ENCODE results near the gene BCL2L2.
"Not testable (repeated sequence)": the region's sequence is repeated elsewhere in the genome, so short reads cannot be mapped to it uniquely, and the experiment has no call there.

Gene BCL2L2

DNA sequence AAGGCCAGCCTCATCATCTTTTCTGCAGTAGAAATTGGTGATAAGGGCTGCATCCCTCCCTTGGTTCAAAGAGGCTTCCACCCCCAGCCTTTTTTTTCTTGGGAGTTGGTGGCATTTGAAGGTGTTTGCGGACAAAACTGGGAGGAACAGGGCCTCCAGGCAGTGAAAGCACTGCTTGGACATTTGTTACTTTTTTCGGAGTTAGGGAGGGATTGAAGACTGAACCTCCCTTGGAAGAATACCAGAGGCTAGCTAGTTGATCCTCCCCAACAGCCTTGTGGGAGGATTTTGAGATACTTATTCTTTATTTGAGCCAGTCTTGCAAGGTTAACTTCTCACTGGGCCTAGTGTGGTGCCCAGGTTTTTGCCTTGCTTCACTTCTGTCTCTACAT lies 17.8 kb downstream of the BCL2L2 start:
- DNase-seq (ENCODE audit: low read depth), result no peak

DNA sequence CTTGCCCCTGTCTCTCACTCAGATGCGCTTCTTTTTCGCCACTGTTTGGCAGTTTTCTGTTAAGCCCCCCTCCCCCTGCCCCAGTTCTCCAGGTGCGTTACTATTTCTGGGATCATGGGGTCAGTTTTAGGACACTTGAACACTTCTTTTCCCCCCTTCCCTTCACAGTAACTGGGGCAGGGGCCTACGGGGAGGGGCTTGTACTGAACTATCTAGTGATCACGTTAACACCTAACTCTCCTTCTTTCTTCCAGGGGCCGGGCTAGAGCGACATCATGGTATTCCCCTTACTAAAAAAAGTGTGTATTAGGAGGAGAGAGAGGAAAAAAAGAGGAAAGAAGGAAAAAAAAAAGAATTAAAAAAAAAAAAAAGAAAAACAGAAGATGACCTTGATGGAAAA lies 18.4 kb downstream of the BCL2L2 start:
- DNase-seq (ENCODE audit: low read depth), result no peak

DNA sequence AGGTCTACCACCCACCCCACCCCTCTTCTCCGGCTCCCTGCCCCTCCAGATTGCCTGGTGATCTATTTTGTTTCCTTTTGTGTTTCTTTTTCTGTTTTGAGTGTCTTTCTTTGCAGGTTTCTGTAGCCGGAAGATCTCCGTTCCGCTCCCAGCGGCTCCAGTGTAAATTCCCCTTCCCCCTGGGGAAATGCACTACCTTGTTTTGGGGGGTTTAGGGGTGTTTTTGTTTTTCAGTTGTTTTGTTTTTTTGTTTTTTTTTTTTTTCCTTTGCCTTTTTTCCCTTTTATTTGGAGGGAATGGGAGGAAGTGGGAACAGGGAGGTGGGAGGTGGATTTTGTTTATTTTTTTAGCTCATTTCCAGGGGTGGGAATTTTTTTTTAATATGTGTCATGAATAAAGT lies 19.1 kb downstream of the BCL2L2 start:
- DNase-seq (ENCODE audit: low read depth), result not testable (repeated sequence)

DNA sequence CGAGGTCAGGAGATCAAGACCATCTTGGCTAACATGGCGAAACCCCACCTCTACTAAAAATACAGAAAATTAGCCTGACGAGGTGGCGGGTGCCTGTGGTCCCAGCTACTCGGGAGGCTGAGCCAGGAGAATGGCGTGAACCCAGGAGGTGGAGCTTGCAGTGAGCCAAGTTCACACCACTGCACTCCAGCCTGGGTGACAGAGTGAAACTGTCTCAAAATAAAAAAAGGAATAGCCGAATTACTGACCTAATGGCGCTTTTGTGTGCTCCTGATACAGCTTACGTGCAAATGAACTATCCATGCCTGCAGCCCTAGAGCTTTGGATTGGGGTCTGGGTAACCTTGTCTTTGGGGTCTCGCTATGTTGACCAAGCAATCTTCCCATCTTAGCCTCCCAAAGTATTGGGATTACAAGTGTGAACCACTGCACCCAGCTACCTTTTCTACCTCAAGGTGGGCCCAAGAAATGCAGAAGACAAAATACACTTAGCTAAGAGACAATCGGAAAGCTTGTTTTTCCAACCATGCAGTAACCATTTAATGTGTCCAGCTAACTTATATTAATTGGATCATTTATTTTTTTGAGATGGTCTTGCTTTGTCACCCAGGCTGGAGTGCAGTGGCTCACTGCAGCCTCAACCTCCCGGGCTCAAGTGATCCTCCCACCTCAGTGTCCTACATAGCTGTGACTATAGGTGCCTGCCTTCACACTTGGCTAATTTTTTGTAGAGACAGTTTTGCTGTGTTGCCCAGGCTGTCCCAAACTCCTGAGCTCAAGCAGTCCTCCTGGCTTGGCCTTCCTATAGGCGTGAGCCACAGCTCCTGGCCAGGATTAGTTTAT lies 20.1 kb downstream of the BCL2L2 start:
- no peak for DNase-seq (ENCODE audit: low read depth)

DNA sequence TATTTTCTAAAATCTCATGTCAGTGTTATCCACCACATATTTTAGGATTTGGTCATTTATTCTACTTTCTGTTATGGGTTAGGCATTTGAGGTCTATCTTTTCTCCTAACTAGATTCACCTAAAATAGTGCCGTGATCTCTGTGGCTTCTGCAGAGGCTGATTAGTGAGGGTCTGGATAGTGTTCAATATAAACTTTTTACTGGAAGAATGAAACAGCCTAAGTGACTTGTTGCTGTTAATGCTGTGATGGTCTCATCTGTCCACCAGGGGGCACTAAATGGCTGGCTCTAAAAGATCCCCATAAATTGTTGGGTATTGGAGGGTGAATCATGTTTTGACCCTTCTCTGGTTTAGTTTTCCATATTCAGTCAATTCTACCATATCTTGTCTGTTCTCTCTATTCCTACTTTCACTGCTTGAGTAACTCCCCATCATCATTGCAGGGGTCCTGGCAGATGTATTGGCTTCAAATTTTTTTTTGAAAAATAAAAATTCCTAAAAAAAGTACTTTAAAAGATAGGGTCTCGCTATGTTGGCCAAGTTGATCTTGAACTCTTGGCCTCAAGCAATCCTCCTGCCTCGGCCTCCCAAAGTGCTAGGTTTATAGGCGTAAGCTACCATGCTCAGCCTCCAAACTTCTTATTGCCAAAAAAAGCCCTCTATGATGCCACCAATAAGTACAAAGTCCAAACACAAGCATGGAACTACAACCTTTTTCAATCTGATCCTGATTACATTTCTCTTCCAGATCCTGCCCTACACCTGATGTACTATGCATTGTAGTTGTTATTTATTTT lies 21.5 kb downstream of the BCL2L2 start:
- DNase-seq (ENCODE audit: low read depth), result no peak

DNA sequence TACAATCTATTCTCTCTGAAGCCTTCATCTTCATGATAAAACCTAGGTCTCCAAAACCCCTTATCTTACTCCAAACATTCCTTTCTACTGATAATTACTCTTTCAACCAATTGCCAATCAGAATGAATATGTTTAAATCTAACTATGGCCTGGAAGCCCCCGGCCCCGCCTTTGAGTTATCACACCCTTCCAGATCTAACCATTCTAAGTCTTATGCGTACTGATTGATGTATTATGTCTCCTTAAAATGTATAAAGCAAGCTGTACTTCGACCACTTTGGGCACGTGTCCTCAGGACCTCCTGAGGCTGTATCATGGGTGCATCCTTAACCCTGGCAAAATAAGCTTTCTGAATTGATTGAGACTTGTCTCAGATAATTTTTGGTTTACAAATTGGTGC lies 29.0 kb downstream of the BCL2L2 start:
- no peak for DNase-seq (ENCODE audit: low read depth)

DNA sequence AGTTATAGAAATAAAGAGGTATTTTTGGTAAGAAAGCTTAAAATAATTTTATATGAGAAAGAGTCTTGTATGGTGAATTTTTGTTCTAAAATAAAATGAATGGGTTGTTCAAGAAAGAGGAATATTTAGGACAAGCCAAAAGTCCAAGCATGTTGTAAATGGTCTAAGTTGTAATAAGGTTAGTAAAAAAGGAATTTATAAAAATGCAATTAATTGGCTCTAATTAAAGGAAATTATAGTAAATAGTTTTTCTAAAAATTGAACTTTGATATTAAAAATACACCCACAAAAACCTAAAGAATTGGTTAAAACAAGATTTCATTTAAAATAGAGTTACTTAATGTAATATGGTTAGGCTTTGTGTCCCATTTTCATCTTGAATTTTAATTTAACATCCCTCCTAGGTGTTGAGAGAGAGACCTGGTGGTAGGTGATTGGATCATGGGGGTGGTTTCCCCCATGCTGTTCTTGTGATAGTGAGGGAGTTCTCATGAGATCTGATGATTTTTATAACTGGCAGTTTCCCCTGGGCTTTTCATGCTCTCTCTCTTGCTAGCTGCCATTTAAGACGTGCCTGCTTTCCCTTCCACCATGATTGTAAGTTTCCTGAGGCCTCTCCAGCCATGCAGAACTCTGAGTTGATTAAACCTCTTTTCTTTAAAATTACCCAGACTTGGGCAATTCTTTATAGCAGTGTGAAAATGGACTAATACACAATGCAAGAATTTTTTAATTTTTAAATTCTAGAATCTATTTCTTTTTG lies 33.1 kb downstream of the BCL2L2 start:
- no peak for DNase-seq (ENCODE audit: low read depth)

DNA sequence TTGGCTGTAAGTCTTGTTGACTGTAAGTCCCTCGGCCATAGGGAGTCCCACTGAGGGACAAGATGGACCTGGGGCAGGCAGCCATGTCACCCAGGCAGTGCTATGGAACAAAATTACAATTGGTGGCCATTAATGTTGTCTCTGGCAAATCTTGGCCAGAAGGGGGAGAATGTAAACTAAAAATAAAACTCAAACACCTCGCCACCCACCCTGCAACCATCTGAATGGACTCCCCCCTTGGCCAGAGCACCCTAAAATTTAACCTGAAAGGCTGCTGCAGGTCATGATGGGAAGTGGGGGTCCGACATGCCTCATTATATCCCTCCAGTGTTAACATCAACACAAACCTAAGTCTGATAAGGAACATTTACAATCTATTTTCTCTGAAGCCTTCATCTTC lies 37.8 kb downstream of the BCL2L2 start:
- no peak for DNase-seq (ENCODE audit: low read depth)

DNA sequence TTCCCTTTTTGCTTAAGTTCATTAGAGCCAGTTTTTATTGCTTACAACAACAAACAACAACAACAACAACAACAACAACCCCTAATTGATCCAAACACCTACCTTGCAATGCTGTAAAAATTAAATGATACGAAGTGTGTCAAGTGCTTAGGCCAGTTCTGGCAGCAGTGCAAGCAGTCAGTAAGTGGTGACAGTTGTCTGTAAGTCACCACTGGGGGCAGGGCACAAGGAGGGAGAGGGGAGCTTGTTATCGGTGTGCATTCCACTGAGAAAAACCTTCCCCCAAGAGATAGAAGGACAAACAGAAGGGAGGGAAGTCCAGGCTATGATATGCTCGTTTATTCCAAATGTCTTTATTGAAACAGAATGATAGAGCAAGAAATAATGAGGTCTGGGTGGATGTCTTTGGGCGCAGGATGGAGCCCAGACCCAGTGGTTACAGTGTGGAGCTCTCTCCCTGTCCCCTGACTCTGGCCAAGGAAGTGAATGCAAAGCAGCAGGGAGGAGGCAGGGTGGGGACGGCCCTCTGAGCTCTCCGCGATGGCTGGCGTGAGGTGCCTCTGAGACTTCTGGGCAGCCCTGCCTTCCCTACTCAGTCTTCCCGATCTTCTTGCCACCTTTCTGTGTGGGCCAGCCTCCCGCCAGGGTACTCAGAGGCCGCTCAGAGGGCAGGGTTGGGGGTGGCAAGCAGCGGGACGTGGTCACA lies 39.5 kb downstream of the BCL2L2 start:
- no peak for DNase-seq (ENCODE audit: low read depth)

DNA sequence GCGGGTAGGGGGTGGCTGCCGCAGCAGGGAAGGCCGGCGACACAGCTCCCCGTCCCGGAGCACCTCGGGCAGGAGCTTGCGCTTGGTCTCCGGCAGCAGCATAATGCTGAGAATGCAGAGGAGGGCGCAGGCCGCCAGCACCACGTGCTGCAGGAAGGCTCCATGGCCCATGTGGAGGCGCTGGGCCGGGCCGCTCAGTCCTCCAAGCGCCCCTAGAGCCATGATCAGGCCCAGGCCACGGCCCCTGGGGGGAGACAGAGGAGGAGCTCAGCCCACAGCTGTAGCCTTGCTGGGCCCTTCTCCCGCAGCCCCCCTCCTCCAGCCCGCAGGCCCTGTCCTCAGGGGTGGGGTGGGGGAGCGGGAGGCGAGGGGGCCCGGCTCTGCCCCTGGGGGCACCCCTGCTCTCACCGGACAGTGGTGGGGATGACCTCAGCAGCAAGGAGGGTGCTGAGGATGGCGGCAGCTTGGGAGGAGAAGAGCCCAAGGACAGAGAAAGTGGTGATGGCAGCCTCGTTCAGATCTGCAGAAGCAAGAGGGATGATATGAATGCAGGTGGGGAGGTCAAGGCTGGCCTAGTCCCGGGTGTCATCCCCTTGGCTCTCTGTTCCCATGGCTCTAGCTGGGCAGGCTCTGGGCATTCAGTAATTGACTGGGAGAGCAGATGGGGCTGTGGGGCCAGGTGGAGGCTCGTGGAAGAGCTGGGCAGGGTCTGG lies 40.2 kb downstream of the BCL2L2 start:
- DNase-seq (ENCODE audit: low read depth), result no peak

DNA sequence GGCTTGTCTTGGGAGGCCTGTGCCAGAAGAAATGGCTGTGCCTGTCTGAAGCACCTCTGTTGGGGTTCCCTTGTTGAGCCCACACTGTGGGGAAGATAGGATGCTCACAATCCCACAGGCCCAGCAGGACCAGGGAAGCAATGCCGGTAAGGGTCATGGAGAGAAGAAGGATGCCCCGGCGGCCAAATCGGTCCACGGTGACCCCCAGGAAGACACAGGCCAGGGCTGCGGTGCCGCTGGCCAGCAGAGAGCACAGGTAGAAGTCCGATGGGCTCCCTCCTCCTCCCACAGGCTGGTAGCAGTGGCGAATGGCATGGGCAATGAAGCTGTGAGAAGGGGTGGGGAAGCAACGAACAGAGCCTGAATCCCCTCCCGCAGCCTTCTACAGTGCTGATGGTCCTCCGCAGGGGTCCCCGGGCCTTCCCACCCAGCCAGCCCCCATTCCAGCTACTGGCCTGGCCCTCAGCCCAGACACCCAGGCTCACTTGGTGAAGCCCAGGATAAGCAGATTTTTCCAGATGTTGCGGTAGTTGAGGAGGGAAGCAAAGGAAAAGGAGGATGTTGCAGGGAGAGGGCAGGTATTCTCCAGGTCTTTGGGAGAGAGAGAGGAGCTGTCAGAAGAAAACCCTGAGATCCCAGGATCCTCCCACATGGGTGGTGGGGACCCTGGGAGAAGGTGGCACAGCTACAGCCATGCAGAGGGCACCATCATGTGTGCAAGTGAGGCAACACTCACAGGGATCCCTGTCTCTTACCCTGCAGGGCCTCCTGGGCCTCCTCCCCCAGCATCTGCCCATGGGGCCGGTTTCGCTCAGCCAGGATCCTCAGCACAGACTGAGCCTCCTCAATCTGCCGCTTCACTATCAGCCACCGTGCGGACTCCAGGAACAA lies 41.0 kb downstream of the BCL2L2 start:
- DNase-seq (ENCODE audit: low read depth), result no peak

DNA sequence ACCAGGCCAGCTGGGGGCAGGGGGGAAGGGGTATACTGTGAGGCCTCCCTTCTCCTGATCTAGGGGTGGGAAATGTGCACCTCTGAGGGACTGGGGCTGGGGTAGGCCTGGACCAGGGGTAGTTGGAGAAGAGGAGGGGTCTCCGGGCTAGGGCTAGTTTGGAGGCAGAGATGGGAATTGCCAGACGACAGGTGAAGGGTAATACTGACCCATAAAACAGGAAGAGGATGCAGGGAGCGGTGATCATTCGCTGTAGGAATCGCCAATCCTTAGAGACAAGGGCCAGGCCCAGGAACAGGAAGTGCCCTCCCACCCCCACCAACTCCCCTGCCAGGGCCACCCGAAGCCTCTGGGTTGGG lies 41.6 kb downstream of the BCL2L2 start:
- DNase-seq (ENCODE audit: low read depth), result no peak

DNA sequence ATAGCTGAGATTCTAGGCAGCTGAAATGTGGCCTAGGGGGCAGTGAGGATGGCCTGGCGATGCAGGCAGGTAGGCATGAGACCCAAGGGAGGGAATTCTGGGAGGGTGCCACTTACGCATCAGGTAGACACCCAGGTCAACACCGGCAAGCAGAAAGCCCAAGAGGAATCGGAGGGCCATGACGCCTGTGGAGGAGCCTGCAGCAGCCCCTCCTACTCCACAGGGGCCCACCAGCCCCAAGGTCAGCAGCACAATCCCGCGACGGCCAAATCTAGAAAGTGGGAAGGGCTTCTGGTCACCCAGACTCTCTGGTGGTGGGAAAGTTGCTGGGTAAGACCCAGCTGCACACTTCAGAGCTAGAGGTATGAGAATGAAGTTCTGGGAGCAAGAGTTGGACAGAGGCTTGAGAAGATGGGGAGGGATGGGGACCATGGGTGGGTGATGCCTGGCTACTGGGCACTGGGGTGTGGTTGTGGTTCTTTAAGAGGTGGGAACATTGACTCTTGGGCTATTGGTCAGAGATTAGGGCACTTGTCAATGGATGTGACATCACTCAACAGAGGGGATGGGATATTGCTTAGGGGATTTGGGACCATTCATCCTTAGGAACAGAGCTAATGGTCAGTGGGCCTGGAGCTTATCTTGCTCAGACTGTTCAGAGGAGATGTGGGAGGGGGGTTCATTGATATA lies 42.7 kb downstream of the BCL2L2 start:
- DNase-seq (ENCODE audit: low read depth), result no peak

DNA sequence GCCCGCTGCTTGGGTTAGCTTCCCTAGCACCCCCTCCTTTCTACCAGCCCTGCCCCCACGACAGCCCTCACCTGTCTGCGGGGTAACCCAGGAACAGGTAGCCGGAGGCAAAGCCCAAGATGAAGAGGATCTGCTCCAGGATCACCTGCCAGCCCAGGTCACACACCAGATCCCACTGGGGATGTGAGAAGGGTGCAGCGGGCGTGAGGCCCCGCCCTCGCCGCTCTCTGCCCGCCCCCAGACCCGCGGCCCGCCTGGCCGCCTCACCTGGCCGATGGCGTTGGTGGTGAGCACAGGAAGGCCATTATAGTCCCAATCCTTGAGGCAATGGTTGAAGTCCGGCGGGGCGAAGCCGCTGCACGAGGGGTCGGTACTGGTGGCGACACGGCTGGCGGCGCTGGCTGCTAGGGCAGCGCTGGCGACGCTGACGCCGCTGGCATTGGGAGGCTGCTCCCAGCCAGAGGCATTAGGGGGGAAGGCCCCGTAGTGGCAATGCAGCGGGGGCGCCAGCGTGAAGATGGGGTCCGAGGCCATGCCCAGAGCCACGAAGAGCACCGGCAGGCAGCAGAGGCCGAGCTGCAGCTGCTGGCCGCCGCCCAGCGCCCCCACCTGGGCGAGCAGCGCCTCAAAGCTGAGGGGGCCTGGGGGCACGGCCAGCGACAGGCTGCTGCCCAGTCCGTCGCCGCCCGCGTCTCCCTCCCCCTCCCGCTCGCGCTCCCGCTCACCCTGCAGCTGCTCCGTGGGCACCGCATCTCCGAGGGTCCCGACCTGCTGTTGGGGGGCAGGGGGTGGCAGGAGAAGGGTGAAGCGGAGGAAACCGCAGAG lies 45.3 kb downstream of the BCL2L2 start:
- no peak for DNase-seq (ENCODE audit: low read depth)

DNA sequence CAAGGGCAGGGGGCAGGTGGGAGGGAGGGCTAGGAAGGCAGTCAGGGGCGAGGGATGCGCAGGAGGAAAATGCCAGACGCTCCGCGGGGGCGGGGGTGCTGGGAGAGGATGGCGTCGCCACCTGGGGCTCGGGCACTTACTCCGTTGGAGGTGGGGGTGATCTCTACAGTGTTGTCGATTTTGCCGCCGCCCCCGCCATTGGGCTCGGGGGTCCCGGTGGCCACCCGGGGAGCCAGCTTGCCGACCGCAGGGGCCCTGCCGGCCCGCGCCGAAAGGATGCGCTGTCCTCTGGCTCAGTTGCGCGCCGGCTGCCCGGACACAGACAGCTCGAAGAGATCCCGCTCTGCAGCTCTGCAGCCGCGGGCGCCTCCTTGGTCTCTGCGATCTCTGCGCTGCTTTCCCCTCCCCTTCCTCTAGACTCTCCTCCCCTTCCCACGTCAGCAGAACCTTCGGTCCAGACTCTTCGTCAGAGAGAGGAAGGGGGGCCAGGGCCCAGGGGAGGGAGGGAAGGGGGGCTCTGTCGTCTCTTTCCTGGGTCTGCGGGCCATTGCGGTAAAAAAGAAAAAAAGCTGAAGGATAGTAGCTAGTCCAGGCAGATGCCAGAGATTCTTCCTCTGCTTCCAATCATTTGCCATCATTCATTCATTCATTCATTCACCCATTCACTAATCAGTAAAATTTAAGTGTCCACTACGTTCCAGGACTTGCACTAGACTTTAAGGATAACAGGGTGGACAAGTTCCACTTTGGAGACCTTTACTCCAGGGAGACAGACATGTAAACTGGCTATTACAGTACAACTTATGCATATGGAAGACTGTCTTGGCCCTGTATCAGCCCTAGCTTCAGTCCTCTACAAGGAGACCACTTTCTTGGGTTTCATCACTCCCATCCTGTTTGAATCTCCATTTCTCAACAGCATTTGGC lies 46.1 kb downstream of the BCL2L2 start, which contains the start of gene SLC22A17:
Gene SLC22A17 (minus strand): TSS at position 382 of the 927 bp plus-strand sequence.
- no peak for DNase-seq (ENCODE audit: low read depth)

DNA sequence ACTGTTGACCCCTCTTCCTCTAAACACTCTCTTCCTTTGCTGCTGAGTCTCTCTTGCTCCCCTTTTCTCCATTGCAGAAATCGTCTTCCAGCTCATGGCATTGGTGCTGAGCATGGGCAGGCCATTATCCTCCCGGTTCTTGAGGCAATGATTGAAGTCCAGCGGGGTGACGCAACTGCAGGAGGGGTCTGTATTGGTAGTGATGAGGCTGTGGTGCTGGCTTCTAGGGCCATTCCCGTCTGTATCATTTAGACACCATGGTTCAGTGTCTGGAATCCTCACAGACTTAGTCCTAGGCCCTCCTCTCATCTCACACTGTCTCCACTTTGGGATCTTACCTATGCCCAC lies 46.8 kb downstream of the BCL2L2 start:
- no peak for DNase-seq (ENCODE audit: low read depth)

DNA sequence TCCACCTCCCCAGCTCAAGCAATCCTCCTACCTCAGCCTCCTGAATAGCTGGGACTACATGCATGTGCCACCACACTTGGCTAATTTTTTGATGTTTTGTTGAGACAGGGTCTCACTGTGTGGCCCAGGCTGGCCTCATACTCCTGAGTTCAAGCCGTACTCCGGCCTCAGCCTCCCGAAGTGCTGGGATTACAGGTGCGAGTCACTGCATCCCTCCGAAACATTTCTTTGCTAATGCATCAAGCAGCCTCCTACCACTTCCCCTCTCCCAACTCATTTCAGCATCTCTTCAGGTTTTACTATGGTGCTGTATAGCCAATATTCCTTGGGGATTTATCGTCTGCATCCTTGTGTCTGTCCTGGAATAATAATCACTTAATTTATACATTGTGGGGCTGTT lies 48.4 kb downstream of the BCL2L2 start:
- DNase-seq (ENCODE audit: low read depth), result no peak
